Choroid plexus epithelial cell (primary cell): ENCODE measurements around the gene PRPF31.

Source experiments
- DNase-seq: peaks from one replicate; pipeline ENCODE4 v3.0.0-alpha.2; 2010; ENCODE audit warnings: low read depth
- H3K4me3 ChIP-seq: 2 replicates; pipeline ENCODE4 v1.5.1; 2011; ENCODE audit warnings: low read depth, mild to moderate bottlenecking, control low read depth, low read length, moderate library complexity
- CTCF ChIP-seq: conservative IDR thresholded peaks from 2 replicates; pipeline ENCODE4 v1.5.1; 2011; ENCODE audit warnings: low read depth, mild to moderate bottlenecking, control low read depth, inconsistent platforms, low read length, moderate library complexity

Gene PRPF31, protein sequence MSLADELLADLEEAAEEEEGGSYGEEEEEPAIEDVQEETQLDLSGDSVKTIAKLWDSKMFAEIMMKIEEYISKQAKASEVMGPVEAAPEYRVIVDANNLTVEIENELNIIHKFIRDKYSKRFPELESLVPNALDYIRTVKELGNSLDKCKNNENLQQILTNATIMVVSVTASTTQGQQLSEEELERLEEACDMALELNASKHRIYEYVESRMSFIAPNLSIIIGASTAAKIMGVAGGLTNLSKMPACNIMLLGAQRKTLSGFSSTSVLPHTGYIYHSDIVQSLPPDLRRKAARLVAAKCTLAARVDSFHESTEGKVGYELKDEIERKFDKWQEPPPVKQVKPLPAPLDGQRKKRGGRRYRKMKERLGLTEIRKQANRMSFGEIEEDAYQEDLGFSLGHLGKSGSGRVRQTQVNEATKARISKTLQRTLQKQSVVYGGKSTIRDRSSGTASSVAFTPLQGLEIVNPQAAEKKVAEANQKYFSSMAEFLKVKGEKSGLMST

DNA sequence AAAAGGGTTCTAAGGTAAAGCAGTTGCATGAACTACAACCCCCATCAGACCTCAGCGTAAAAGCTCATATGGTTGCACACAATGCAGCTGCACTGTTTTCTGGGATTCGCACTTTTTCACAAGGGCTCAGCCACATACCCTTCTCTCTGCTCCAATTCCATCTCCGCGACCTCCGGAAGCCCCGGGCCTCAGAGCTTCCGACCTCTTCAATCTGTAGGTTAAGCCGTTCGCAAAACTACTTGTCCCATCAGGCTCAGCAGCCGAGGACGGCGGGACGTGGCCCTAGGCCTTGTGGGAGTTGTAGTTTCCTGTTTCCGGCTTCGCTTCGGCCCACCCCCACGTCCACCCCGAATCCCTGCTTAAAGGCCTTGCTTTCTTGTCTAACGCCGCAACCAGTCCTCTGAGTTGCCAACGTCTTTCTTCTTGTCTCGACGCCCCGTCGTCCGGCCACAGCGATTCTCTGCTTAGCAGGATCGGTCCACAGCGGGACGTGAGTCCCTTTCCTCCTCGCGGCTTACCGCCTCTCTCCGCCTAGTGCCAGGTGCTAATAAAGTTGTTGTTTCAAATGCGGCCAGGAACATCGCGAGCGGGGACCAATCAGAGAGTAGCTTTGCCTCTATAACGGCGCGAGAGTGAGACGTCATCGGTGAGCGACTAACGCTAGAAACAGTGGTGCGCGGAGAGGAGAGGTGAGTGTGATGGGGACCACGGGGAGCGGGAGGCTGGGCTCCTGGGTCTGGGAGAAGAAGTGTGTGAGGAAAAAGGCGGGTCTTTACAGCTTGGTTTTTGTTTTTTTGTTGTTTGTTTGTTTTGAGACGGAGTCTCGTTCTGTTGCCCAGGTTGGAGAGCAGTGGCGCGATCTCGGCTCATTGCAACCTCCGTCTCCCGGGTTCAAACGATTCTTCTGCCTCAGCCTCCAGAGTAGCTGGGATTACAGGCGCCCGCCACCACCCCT is at the start of gene PRPF31, which contains the start of gene TFPT:
Gene PRPF31, plus strand, starts transcription at position 646 of the 955 bp plus-strand sequence. CDS start 2,525 bp downstream, outside the sequence.
Gene TFPT, minus strand, starts transcription at position 549 of the 955 bp plus-strand sequence. Its CDS starts 388 bp downstream, at position 161.
- TF ChIP-seq CTCF: no peak
- DNase-seq: peak; percentile 99
- H3K4me3 ChIP-seq: peak within 1 kb of the TSS; percentile 81

DNA sequence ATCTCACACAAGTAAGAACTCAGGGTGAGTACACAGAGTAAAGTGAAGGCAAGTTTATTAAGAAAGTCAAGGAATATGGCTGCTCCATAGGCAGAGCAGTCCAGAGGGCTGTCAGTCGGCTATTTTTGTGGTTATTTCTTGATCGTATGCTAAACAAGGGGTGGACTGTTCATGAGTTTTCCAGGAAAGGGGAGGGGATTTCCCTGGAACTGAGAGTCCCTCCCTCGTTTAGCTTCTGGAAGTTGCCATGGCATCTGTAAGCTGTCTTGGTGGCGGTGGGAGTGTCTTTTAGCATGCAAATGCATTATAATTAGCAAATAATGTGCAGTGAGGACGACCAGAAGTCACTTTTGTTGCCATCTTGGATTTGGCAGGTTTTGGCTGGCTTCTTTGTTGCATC is 46.1 kb upstream of the PRPF31 start:
- no peak for TF ChIP-seq CTCF
- no peak for DNase-seq
- no peak overlapping the region for H3K4me3 ChIP-seq

DNA sequence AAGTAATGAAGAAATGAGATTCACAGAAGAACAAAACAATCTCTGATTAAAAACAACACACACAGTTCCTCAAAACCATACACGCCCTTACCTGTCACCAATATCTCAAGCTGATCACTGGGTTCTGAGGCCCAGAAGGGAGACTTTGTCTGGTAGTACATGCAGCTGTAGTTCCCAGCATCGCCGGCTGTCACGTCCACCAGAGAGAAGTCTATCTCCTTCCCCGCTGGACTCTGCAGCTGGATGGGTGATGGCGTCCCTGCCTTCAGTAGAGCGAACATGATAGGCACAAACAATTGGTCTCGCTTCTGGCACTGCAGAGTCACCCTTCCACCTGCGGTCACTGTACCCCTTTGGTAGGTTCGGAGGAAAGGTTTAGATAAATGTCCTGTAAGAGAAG is 41.7 kb upstream of the PRPF31 start:
- no peak overlapping the region for H3K4me3 ChIP-seq
- DNase-seq: no peak
- no peak for TF ChIP-seq CTCF

DNA sequence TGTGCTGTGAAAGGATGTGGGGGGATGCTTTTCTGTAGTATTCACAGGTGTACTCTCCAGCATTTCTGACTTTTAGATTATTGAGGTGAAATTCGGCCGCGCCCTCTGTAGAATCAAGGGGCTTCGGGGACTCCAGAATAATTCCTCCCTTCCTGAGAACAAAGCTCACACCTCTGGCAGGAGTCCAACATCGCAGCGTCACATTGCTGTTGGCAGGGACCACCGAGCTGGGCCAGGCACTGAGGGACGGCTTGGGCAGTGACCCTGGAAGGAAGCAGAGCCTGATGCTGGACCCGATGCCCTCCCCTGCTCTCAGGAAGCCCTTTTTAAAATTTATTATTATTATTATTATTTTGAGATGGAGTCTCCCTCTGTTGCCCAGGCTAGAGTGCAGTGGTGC is 40.7 kb upstream of the PRPF31 start:
- no peak for TF ChIP-seq CTCF
- no peak overlapping the region for H3K4me3 ChIP-seq
- no peak for DNase-seq

GRCh38 chr19:54077334-54077733 is 38.2 kb upstream of the PRPF31 start:
- TF ChIP-seq CTCF: no peak
- no peak for DNase-seq
- H3K4me3 ChIP-seq: no peak overlapping the region

GRCh38 chr19:54081032-54081431 is 34.5 kb upstream of the PRPF31 start, which contains the start of gene TARM1:
TARM1 (minus strand) TSS chr19:54081365; CDS start chr19:54081340, 25 bp downstream.
- no peak for DNase-seq
- no peak within 1 kb of the TSS for H3K4me3 ChIP-seq
- no peak for TF ChIP-seq CTCF
